Measurements from ENCODE around the gene CAPN10.
A peak's percentile ranks its signal among the peaks of the same experiment; 100 is the strongest.

DNA sequence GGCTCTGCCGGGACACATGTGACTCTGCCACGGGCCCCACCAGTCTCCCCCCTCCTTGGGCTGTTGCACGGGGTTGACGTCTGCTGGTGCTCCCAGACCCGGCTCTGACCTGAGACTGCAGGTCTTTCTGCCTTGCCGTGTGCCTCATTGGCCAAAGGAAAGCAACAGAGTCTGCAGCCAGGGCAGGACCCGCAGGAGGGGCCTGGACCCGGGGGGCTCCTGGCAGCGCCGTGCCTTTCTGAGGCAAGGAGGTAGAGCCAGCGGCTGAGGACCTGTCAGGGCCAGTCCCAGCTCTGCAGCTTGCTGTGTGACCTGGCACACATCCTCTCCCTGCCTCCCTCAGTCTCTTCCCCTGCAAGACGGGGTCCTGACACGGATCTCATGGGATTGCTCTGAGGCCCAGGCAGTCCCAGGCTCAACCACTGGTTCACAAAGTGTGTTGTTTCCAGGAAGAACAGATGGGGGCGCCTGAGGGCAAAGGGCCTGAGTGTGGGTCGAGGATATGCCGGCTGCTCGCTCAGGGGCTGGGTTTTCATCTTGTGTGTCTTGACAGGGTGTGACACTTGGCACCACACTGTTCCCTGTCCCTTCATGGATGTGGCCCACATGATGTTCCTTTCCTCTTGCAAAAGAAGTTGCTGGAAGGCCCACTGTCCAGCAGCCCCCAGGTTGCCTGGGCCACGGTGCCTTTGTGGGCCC, 9.0 kb downstream of the CAPN10 start:
- TF ChIP-seq, protein P1, sequence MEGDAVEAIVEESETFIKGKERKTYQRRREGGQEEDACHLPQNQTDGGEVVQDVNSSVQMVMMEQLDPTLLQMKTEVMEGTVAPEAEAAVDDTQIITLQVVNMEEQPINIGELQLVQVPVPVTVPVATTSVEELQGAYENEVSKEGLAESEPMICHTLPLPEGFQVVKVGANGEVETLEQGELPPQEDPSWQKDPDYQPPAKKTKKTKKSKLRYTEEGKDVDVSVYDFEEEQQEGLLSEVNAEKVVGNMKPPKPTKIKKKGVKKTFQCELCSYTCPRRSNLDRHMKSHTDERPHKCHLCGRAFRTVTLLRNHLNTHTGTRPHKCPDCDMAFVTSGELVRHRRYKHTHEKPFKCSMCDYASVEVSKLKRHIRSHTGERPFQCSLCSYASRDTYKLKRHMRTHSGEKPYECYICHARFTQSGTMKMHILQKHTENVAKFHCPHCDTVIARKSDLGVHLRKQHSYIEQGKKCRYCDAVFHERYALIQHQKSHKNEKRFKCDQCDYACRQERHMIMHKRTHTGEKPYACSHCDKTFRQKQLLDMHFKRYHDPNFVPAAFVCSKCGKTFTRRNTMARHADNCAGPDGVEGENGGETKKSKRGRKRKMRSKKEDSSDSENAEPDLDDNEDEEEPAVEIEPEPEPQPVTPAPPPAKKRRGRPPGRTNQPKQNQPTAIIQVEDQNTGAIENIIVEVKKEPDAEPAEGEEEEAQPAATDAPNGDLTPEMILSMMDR (IDR thresholded peaks at IDR 0.05; ENCODE audit: poor library complexity), result peak; percentile 16
- TF ChIP-seq EZH2phosphoT487 (IDR thresholded peaks at IDR 0.05; ENCODE audit: low read depth, severe bottlenecking, unreplicated experiment), result no peak
